ENCODE measurements around the gene NEURL1.
A peak's percentile ranks its signal among the peaks of the same experiment; 100 is the strongest.

NEURL1 gene, protein sequence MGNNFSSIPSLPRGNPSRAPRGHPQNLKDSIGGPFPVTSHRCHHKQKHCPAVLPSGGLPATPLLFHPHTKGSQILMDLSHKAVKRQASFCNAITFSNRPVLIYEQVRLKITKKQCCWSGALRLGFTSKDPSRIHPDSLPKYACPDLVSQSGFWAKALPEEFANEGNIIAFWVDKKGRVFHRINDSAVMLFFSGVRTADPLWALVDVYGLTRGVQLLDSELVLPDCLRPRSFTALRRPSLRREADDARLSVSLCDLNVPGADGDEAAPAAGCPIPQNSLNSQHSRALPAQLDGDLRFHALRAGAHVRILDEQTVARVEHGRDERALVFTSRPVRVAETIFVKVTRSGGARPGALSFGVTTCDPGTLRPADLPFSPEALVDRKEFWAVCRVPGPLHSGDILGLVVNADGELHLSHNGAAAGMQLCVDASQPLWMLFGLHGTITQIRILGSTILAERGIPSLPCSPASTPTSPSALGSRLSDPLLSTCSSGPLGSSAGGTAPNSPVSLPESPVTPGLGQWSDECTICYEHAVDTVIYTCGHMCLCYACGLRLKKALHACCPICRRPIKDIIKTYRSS

DNA sequence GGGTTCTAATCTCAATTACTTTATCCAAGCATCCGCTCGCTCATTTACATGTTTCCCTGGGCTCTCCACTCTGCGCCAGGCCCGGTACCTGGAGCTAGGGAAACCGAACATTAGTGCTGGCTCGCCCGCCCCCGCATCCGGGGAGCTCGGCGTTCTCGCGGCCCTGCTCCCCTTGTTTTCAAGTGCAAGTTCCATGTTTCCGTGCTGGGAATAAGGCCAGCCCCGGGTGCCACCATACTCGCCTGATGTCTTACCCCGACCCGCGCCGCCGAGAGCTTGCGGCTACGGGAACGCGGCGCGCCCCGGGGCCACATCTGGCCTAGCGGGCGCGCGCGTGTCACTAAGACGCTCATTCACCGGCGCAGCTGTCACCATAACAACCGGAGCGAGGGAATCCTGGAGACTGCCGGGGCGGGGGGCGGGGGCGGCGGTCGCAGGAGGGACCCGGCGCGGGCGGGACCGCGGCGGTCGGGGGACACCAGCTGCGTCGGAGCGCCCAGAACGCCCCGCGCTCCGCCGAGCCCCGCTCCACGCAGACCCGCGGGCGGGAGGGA lies at the start of gene NEURL1:
Gene NEURL1, plus strand, starts transcription at position 344 of the 554 bp plus-strand sequence. CDS start 683 bp downstream, outside the sequence.
- Histone ChIP-seq H3K4me3 (peak within 1 kb of the TSS; percentile 40 to 68), H3K36me3 (no peaks in the 10 kb centered on the region), H3K27me3 (peaks cover 0 to 54% of the 10 kb centered on the region in 2 donors), H3K9me3 (no peaks in the 10 kb centered on the region), H3K4me1 (peaks cover 0 to 17% (median 15%) of the 10 kb centered on the region in 4 donors), H3K27ac (no peak within 1 kb of the TSS)
- DNase-seq: no peak
- intact Hi-C loops (cut with DNase I; ENCODE audit: low total_unique reads): no loop called here
- TF ChIP-seq, protein P1, sequence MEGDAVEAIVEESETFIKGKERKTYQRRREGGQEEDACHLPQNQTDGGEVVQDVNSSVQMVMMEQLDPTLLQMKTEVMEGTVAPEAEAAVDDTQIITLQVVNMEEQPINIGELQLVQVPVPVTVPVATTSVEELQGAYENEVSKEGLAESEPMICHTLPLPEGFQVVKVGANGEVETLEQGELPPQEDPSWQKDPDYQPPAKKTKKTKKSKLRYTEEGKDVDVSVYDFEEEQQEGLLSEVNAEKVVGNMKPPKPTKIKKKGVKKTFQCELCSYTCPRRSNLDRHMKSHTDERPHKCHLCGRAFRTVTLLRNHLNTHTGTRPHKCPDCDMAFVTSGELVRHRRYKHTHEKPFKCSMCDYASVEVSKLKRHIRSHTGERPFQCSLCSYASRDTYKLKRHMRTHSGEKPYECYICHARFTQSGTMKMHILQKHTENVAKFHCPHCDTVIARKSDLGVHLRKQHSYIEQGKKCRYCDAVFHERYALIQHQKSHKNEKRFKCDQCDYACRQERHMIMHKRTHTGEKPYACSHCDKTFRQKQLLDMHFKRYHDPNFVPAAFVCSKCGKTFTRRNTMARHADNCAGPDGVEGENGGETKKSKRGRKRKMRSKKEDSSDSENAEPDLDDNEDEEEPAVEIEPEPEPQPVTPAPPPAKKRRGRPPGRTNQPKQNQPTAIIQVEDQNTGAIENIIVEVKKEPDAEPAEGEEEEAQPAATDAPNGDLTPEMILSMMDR (IDR thresholded peaks at IDR 0.05): no peak

GRCh38 chr10:103444478-103444877 lies 49.0 kb upstream of the NEURL1 start:
- H3K27ac ChIP-seq: peak overlapping the region; percentile 93 to 97
- H3K9me3 ChIP-seq: no peaks in the 10 kb centered on the region
- no peaks in the 10 kb centered on the region for H3K27me3 ChIP-seq
- TF ChIP-seq, protein P1 (IDR thresholded peaks at IDR 0.05): no peak
- peaks cover 61 to 94% (median 87%) of the 10 kb centered on the region in 3 donors for H3K36me3 ChIP-seq
- peaks cover 4 to 75% (median 51%) of the 10 kb centered on the region in 4 donors for H3K4me1 ChIP-seq
- no peak for DNase-seq
- intact Hi-C loops (cut with DNase I; ENCODE audit: low total_unique reads): no loop called here
- no peak overlapping the region for H3K4me3 ChIP-seq

GRCh38 chr10:103445366-103445765 lies 48.1 kb upstream of the NEURL1 start:
- DNase-seq: no peak
- no peak overlapping the region for H3K4me3 ChIP-seq
- intact Hi-C loops (cut with DNase I; ENCODE audit: low total_unique reads): no loop called here
- H3K4me1 ChIP-seq: peaks cover 9 to 83% (median 60%) of the 10 kb centered on the region in 4 donors
- H3K27ac ChIP-seq: peak overlapping the region; percentile 93 to 97
- no peaks in the 10 kb centered on the region for H3K9me3 ChIP-seq
- TF ChIP-seq, protein P1 (IDR thresholded peaks at IDR 0.05): no peak
- H3K36me3 ChIP-seq: peaks cover 58 to 94% (median 87%) of the 10 kb centered on the region in 3 donors
- H3K27me3 ChIP-seq: no peaks in the 10 kb centered on the region

DNA sequence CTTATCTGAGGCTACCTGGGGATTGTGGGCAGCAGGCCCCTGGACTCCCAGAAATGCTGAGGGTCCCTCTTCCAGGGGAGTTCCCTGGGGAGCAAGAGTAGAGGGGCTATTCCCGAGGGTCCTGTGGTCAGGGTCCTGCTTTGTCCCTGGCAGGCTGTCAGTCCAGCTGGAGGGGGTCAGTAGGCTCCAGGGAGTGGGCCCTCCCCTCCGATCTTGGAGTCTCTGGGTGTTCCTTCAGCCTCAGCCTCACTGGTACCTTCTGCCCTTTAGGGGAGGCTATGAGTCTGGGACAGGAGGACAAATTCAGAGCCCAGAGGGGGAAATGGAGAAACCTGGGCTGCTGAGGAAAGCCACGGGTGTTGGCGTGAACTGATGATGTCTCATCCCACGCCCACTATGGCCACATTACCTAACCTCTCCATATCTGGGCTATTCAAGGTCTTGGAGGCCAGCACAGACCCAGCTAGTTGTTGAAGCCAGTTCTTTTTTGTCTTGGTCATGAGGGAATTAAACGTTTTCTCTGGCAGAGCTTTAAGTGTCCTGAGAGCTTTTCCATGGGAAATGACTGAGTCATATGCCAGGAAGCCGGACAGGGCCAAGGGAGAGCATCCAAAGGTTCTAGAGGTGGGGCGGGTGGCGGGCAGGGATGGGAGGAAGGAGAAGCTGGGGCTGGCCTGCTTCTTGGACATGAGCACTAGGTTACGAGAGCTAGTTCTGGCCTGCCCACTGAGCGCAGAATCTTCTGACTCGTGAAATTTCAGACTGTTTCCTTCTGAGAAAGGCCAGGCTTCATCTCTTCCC lies 47.5 kb upstream of the NEURL1 start:
- no peaks in the 10 kb centered on the region for H3K27me3 ChIP-seq
- H3K9me3 ChIP-seq: no peaks in the 10 kb centered on the region
- H3K4me1 ChIP-seq: peaks cover 9 to 88% (median 65%) of the 10 kb centered on the region in 4 donors
- H3K36me3 ChIP-seq: peaks cover 58 to 89% (median 83%) of the 10 kb centered on the region in 3 donors
- no peak overlapping the region for H3K4me3 ChIP-seq
- TF ChIP-seq, protein P1 (IDR thresholded peaks at IDR 0.05): no peak
- peak; percentile 93 to 96 for DNase-seq
- intact Hi-C loops (cut with DNase I; ENCODE audit: low total_unique reads): no loop called here
- peak overlapping the region; percentile 93 to 97 for H3K27ac ChIP-seq

- no peaks in the 10 kb centered on the region for H3K27me3 ChIP-seq
- no peak for DNase-seq
- no peaks in the 10 kb centered on the region for H3K9me3 ChIP-seq
- H3K4me1 ChIP-seq: peaks cover 9 to 79% (median 63%) of the 10 kb centered on the region in 4 donors
- intact Hi-C loops (cut with DNase I; ENCODE audit: low total_unique reads): no loop called here
- TF ChIP-seq, protein P1 (IDR thresholded peaks at IDR 0.05): no peak
- peak overlapping the region; percentile 93 to 97 for H3K27ac ChIP-seq
- no peak overlapping the region for H3K4me3 ChIP-seq
- peaks cover 58 to 77% (median 75%) of the 10 kb centered on the region in 3 donors for H3K36me3 ChIP-seq
Observed at GRCh38 chr10:103447187-103447586, 46.3 kb upstream of the NEURL1 start.

Measured in tibial artery (tissue), 4 donors.